Activated naive CD8-positive, alpha-beta T cell treated with anti-CD3 and anti-CD28 coated beads for 36 hours (primary cell): ENCODE measurements around the gene ALG8. TPM values are rescaled to one million over a fixed set of nuclear protein-coding genes. Genes with fewer than 3 reads are reported as not detected.

ENCODE experiments used
- DNase-seq: peaks from one replicate; pipeline ENCODE4 v3.0.0; 2021
- H3K27ac Mint-ChIP-seq: one replicate; pipeline ENCODE4 v1.8.0; 2022; ENCODE audit warnings: mild to moderate bottlenecking, moderate library complexity, mixed read lengths
- H3K27me3 Mint-ChIP-seq: one replicate; pipeline ENCODE4 v1.8.0; 2022; ENCODE audit warnings: mild to moderate bottlenecking, mixed read lengths
- H3K36me3 Mint-ChIP-seq: one replicate; pipeline ENCODE4 v1.8.0; 2021; ENCODE audit warnings: mild to moderate bottlenecking, mixed read lengths
- H3K4me1 Mint-ChIP-seq: one replicate; pipeline ENCODE4 v1.8.0; 2021; ENCODE audit warnings: mixed read lengths
- H3K4me3 Mint-ChIP-seq: one replicate; pipeline ENCODE4 v1.8.0; 2022; ENCODE audit warnings: mild to moderate bottlenecking, moderate library complexity, mixed read lengths
- H3K9me3 Mint-ChIP-seq: one replicate; pipeline ENCODE4 v1.8.0; 2022; ENCODE audit warnings: mixed read lengths
- total RNA-seq, 2 experiments: library from RNA; stranded (reverse); gene quantifications; one replicate each; pipeline ENCODE4 v1.2.3, GENCODE V29; 2021

ALG8 gene
- total RNA-seq, 2 experiments from 2014 or later: 40.2 to 48.8 TPM

DNA sequence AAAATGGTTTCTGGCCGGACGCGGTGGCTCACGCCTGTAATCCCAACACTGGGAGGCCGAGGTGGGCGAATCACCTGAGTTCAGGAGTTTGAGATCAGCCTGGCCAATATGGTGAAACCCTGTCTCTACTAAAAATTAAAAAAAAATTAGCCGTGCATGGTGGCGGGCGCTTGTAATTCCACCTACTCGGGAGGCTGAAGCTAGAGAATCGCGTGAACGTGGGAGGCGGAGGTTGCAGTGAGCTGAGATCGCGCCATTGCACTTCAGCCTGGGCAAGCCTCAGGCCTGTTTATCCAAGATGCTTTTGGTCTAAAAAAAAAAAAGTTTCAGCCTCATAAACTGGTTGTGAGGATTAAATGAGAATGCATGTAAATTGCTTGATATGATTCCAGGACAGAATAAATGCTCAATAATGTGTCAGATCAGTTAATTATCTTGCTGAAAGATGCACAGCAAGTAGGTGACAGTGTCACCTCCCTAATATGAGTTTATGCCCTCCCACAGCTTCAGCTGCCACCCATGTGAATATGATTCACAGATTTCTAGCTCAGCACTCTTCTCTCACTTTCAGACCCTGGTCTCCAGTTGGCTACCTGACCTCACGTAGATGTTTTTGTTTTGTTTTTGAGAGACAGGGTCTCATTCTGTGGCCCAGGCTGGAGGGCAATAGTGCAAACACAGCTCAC, 1.1 kb upstream of the ALG8 start:
- H3K36me3 Mint-ChIP-seq: peaks cover 33% of the 10 kb centered on the region
- peak overlapping the region; percentile 56 for H3K4me3 Mint-ChIP-seq
- H3K4me1 Mint-ChIP-seq: peaks cover 35% of the 10 kb centered on the region
- no peaks in the 10 kb centered on the region for H3K27me3 Mint-ChIP-seq
- no peak for DNase-seq
- peak overlapping the region; percentile 67 for H3K27ac Mint-ChIP-seq
- H3K9me3 Mint-ChIP-seq: no peaks in the 10 kb centered on the region

DNA sequence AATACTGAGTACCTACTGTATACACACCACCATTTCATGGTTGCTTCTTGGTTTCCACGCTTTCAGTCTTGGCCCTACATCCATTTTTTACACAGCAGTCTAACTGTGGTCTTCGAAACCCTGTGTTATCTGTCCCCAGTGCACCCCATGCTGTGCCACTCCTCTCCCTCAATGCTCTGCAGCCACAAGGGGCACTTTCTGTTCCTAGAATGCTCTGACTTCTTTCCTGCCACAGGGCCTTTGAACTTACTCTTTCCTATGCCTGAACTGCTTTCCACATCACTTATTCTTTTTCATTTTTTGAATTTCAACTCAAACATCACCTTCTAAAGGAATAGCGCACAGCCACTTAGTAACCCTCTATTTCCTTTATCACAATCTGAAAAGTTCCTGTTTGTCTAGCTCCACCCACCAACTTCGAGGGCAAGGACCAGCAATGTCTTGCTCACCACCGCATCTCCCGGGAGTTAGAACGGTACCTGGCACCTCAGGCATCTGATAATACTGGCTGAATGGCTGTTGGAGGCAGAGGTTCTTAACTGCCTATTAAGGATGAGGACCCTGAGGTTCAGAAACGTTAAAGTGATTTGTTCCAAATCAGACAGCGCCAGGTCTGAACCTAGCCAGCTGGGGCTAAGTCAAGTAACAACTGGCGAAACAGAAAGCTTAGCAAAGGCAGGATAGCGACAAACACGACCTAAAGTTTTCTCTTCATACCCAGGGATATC, 568 bp downstream of the ALG8 start:
- Mint-ChIP-seq H3K27me3 (no peaks in the 10 kb centered on the region), H3K36me3 (peaks cover 45% of the 10 kb centered on the region), H3K4me1 (peaks cover 35% of the 10 kb centered on the region), H3K9me3 (no peaks in the 10 kb centered on the region), H3K27ac (peak overlapping the region; percentile 95), H3K4me3 (peak overlapping the region; percentile 91)
- DNase-seq: peak; percentile 36

DNA sequence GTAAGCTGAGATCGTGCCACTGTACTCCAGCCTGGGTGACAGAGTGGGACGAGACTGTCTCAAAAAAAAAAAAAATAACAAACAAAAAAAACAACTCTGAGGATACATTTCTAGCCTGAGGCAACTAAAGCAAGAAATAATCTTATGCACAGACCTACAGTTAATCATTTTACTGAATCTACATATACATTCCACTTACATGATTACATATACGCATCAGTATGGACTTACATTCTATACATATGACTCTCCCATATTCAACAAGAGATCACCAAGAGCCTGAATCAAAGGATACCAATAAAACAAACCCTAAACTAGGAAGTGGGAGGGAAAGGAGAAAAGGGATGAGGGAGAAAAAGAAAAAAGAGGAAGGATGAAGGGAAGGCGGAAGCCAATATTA, 1.1 kb downstream of the ALG8 start:
- Mint-ChIP-seq H3K27ac (peak overlapping the region; percentile 95), H3K9me3 (no peaks in the 10 kb centered on the region), H3K4me3 (peak overlapping the region; percentile 91), H3K36me3 (peaks cover 49% of the 10 kb centered on the region), H3K4me1 (peaks cover 34% of the 10 kb centered on the region), H3K27me3 (no peaks in the 10 kb centered on the region)
- no peak for DNase-seq

DNA sequence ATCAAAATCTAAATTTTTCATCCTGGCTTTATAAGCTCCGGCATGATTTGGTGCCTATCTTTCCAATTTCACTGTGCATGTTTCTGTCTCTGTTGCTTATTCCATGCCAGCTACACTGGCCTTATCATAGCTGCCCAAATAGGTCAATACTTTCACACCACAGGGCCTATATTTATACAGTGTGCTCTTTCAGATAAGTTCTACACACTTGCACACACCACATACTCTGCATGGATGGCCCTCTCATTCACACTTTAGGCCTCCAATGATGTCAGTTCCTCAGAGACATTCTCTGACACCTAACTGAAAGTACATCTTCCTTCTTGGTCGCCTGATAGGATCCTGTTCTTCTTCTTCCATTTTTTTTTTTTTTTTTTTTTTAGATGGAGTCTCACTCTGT, 7.0 kb downstream of the ALG8 start:
- H3K4me1 Mint-ChIP-seq: peaks cover 17% of the 10 kb centered on the region

DNA sequence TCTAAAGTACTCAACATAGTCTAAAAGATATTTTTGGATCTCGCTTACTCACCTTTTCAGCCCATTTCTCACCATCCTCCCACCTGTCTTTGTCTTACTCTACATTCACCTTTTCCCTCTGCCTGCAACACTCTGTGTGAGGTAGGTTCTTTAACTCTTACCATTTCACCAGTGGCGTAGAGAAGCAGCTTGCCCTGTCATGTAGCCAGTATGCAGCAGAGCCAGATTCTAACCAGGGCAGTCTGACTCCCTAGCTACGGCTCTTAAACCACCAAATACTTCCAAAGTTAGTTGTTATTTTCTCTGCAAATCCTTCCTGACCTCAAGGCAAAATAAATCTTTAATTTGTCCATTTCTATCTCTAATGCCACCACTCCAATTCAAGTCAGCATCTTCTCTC, 7.5 kb downstream of the ALG8 start:
- Mint-ChIP-seq H3K27ac (no peak overlapping the region), H3K4me1 (peaks cover 12% of the 10 kb centered on the region), H3K36me3 (peaks cover 34% of the 10 kb centered on the region), H3K27me3 (no peaks in the 10 kb centered on the region), H3K4me3 (no peak overlapping the region), H3K9me3 (no peaks in the 10 kb centered on the region)
- DNase-seq: no peak

More for the DNA sequence above, 7.0 kb downstream of the ALG8 start:
- Mint-ChIP-seq H3K36me3 (peaks cover 40% of the 10 kb centered on the region), H3K27me3 (no peaks in the 10 kb centered on the region), H3K9me3 (no peaks in the 10 kb centered on the region), H3K4me3 (no peak overlapping the region), H3K27ac (no peak overlapping the region)
- no peak for DNase-seq

DNA sequence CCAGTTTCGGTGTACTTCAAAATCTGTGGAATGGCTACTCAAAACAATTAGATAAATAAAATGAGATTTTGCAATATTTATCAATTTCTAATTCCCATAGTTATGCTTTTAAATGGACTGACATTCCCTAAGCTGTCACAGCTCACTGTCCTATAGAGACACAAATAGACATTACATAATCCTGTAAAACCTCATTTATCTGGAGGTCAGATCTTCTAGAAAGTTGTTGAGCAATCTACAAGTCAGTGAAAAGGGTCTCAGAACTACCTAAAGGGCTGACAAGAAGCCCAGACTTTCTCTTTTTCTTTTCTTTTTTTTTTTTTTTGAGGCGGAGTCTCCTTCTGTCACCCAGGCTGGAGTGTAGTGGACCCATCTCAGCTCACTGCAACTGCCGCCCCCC, 12.0 kb downstream of the ALG8 start:
- no peak overlapping the region for H3K27ac Mint-ChIP-seq
- H3K4me1 Mint-ChIP-seq: peaks cover 2% of the 10 kb centered on the region
- no peak for DNase-seq
- H3K9me3 Mint-ChIP-seq: no peaks in the 10 kb centered on the region
- no peaks in the 10 kb centered on the region for H3K27me3 Mint-ChIP-seq
- peaks cover 8% of the 10 kb centered on the region for H3K36me3 Mint-ChIP-seq
- no peak overlapping the region for H3K4me3 Mint-ChIP-seq

DNA sequence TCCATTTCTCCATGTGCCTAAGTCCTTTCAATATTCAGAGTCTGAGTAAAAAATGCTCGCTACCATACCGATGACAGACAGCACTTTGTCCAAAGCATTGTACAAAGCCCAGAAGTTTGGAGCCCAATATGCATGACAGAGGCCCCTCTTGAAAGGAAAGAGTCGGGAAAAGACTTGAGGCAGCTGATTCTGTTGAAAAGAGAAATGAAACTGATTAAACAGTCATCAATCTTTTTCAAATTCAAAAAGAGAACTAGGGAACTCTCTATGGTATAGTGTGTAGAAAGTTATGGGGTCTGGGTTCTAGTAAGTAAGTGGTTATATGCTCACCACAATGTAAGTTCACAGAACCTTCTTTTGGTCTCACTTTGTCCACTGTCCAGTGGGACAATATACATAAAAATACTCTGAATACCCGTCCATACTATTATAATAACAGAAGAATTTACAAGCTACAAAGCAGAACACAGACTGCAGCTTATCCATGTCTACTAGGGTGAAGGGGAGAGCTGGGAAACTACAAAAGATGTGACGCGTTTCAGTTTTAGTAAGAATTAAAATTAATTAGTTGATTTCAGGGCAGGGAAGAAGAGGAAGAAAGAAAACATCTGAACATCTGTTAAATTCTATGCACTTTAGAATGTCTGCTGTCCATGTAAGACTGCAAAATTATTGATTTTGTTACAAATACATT, 26.7 kb downstream of the ALG8 start:
- no peak overlapping the region for H3K4me3 Mint-ChIP-seq

DNA sequence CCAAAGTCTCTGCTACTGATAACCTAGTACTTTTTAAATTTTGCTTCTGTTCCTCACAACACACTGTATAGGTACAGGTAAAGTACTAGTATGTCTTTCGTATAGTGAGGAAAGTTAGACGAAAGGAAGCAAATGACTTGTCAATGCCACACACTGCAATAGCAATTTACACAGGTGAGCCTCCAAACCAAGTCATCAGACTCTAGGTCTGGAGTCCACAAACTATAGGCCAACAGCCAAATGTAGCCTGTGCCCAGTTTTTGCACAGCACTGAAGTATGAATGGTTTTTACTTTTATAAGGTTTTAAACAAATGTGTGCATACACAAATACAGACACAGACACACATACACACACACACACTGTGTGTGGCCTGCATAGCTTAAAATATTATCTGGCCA, 28.1 kb downstream of the ALG8 start:
- Mint-ChIP-seq H3K9me3 (no peaks in the 10 kb centered on the region), H3K36me3 (peaks cover 20% of the 10 kb centered on the region), H3K27ac (no peak overlapping the region), H3K27me3 (no peaks in the 10 kb centered on the region), H3K4me1 (no peaks in the 10 kb centered on the region), H3K4me3 (no peak overlapping the region)
- no peak for DNase-seq

More for the DNA sequence above, 26.7 kb downstream of the ALG8 start:
- Mint-ChIP-seq H3K36me3 (peaks cover 17% of the 10 kb centered on the region), H3K9me3 (no peaks in the 10 kb centered on the region), H3K4me1 (no peaks in the 10 kb centered on the region), H3K27ac (no peak overlapping the region), H3K27me3 (no peaks in the 10 kb centered on the region)
- no peak for DNase-seq

DNA sequence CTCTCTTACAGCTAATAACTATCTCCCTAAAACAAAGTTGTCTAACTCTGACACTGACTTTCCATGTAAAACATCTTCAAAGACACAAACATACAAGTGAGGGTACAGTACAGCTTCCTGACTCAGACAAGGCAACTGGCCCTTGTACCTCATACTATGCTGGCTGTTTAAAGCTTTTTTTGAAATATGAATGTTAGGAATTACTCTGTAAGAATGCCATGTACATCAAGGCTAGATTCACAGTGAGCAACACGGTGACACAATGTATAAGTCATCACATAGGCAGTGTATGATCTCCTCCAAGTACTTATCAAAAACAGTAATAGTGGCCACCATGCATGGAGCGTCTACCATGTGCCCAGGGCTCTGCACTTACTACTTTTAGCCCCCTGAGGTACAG, 28.6 kb downstream of the ALG8 start:
- no peak overlapping the region for H3K27ac Mint-ChIP-seq
- H3K4me3 Mint-ChIP-seq: no peak overlapping the region
- no peaks in the 10 kb centered on the region for H3K4me1 Mint-ChIP-seq

DNA sequence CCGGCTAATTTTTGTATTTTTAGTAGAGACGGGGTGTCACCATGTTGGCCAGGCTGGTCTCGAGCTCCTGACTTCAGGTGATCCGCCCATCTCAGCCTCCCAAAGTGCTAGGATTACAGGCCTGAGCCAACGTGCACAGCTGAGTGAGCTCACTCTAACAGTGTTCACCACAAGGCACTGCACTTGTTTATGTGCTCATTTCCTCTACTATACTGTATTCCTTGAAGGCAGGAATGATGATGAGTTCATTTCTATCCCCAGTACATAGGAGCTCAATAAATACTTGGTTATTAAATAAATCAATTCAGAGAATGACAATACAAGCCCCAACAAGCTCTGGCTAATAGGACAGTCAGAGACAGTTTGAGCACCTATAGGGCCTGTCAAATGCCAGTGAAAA, 29.1 kb downstream of the ALG8 start:
- Mint-ChIP-seq H3K4me3 (no peak overlapping the region), H3K36me3 (peaks cover 24% of the 10 kb centered on the region), H3K4me1 (no peaks in the 10 kb centered on the region), H3K27me3 (no peaks in the 10 kb centered on the region), H3K9me3 (no peaks in the 10 kb centered on the region), H3K27ac (no peak overlapping the region)
- no peak for DNase-seq

More for the DNA sequence above, 28.6 kb downstream of the ALG8 start:
- H3K27me3 Mint-ChIP-seq: no peaks in the 10 kb centered on the region
- H3K36me3 Mint-ChIP-seq: peaks cover 23% of the 10 kb centered on the region
- no peaks in the 10 kb centered on the region for H3K9me3 Mint-ChIP-seq
- DNase-seq: no peak

DNA sequence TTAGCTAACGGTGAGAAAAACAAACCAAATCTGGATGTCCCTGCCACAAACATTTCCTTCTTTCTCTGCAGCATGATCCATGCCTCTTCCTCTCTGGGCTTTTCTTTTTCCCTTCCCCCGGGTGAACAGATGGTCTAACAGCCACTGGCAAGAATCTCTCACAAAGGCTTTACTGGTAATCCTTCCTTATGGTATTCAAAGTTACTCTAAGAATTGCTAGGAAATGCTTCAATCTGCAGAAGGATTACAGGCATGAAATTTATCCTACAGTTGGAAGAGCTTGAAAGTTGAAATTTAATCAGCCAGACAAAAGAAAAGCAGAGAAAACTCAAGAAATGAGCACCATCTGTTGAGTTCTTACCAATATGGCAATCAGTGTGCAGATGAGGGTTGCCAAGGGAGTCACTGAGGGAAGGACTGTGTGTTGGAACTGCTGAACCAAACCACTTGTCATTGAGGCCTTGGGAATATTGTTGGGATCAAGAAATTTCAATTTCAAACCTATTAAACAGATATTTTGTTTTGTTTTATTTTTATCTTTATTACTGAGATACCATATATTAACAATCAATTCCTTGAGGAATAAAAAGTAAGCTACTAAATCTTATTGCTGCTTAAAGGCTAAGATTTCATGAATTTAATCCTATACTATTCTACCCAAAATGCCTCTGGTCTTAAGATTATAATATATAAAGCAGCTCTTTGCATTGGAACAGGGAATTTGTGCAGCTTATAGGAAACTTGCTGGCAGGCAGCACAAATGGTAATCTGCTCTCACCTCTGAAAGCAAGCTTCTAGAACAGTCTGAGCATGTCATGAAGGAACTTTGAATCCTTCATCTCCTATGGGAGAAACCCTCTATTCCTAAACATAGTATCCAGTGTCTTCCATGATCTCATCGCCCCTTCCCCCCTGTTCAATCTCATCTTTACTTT, 30.1 kb downstream of the ALG8 start:
- Mint-ChIP-seq H3K9me3 (no peaks in the 10 kb centered on the region), H3K36me3 (peaks cover 24% of the 10 kb centered on the region), H3K27me3 (no peaks in the 10 kb centered on the region), H3K27ac (no peak overlapping the region), H3K4me3 (no peak overlapping the region), H3K4me1 (no peaks in the 10 kb centered on the region)
- DNase-seq: no peak

DNA sequence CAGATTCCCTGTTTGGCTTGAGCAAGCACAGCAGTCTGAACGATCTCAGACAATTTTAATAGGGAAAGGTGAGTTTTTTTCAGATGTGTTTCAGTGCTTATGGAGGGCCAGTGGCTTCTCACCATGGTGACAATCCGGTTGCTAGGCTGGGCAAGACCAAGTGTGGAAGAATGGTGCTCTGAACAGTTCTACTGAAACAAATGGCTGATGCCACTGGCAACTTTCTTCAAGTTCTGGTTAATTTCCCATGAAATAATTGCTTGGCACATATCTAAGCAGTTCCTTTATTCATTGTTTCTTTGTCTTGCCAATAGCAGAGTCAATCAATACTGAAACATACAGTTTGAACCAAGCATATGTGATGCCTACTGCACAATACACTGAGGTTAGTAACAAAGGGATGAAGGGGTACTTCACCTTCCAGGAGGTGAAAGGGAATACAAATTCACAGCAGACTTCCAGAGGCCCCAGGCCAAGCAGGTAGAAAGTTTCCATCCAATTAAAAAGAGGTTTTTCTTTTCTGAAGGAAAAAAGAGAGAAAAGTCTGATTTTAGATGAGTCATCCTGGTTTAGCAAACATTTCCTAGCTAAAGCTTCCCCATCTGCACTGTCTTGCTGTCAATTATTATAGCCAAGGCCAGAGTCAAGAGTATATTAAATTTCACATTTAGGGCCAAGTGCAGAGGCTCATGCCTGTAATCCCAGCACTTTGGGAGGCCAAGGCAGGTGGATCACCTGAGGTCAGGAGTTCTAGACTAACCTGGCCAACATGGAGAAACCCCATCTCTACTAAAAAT, 38.6 kb downstream of the ALG8 start:
- H3K27ac Mint-ChIP-seq: no peak overlapping the region
- no peaks in the 10 kb centered on the region for H3K9me3 Mint-ChIP-seq
- H3K4me1 Mint-ChIP-seq: no peaks in the 10 kb centered on the region
- H3K27me3 Mint-ChIP-seq: no peaks in the 10 kb centered on the region
- H3K36me3 Mint-ChIP-seq: peaks cover 17% of the 10 kb centered on the region
- DNase-seq: no peak
- H3K4me3 Mint-ChIP-seq: no peak overlapping the region

DNA sequence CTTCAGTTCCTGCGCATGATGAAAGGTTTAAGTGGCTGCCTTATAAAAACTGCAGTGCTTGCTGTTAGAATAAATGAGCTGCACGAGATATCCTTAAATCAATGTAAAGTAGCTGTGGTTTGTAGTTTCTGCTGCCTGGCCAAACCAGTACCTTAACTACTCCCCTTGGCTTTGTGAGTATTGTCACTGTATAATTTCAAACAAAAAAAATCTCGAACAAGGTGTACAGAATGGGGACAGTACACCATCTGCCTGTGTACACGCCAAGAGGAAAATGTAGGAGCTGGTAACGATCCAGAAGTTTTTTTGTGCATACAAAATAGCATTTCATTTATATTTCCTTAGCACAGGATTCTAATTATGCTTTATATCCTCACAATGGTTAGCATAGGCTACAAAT, 39.2 kb downstream of the ALG8 start:
- Mint-ChIP-seq H3K4me3 (no peak overlapping the region), H3K36me3 (peaks cover 20% of the 10 kb centered on the region), H3K27ac (no peak overlapping the region), H3K4me1 (no peaks in the 10 kb centered on the region), H3K27me3 (no peaks in the 10 kb centered on the region), H3K9me3 (no peaks in the 10 kb centered on the region)
- no peak for DNase-seq

DNA sequence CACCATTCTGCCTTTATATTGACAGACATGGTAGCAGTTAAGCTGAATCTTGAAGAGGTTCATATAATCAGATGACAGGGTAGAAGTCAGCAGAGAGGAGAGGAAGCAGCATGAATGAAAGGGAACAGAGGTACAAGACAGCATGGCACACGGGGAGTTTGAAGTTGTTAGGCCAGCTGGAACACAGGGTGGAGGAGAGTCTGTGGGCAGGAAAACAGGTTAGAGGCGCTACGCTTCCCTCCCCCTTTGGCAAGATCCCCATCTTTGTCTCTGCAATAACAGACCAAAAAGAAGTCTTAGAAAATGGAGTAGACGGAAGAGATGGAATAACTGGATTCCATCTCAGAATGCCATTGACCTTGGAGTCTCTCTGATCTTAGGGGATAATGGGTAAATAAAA, 39.8 kb downstream of the ALG8 start:
- no peak for DNase-seq
- Mint-ChIP-seq H3K36me3 (peaks cover 26% of the 10 kb centered on the region), H3K4me3 (no peak overlapping the region), H3K27ac (no peak overlapping the region), H3K27me3 (no peaks in the 10 kb centered on the region), H3K9me3 (no peaks in the 10 kb centered on the region), H3K4me1 (peaks cover 3% of the 10 kb centered on the region)
